Measurements from ENCODE around the gene ZNF680.
"Not testable (repeated sequence)": the region's sequence is repeated elsewhere in the genome, so short reads cannot be mapped to it uniquely, and the experiment has no call there.

The ZNF680 gene

DNA sequence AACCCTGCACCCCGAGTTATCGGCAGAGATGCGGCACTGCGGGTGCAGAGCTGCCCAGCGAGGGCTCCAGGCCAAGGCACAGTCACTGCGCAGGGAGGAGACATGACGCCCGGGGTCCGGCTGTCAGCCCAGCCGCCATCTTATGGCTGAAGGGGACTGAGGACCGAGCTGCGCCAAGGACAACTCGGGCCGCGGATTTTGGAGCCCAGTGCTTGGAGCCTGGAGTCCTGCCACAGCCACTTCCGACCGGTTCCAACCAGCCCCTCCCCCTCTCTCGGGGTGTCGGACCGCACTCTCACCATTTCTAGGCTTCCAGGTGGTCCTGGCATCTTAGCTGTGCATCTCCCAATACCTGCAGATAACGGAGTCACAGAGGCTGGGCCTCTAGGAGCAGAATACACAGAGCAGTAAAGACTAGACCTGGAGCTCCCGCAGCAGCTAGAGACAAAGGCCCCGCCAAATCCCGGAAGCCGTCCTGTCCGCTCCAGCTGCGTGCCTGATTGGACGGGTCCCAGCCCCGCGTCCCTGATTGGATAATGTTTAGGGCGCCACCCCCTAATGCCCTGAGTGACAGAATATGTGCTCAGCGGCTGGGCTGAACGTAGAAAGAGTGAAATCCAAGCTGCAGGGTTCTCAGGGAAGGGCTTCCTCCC lies at the start of gene ZNF680:
TSS of gene ZNF680 (minus strand) at position 446 of the 653 bp plus-strand sequence. CDS start at position 329, 117 bp downstream.
- DNase-seq: peak; percentile 89

DNA sequence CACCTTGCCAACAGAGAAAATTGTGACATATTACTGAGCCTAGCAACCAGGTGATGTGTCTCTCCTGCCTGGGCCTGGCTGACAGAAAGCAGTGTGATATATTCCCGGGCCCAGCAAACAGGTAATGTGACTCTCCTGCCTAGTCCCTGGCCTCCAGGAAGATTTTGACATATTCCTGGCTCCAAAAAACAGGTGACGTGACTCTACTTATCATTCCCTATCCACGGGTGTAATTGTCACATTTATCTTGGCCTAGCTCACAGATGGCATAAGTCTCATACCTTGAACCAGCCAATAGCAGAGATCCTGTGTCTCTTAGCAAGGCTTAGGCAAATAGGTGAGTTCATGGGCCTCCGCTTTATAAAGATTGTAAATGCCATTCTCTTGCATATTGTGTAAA lies 49.6 kb upstream of the ZNF680 start:
- no peak for DNase-seq

DNA sequence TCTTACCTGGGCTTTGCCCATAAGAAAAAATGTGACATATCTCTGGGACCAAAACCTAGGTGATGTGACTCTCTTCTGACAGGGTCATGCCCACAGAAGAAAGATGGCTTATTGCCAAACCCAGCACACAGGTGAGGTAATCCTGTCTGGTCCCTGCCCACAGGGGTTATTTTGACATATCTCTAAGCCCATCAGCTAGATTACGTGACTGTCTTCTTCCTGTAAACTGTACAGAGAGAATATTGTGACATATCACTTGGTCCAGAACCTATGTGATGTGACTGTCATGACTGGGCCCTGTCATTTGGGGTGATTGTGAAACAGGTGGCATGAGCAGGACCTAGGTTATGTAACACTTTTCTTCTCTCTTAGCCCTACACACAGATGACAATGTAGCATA lies 48.8 kb upstream of the ZNF680 start:
- DNase-seq: no peak

DNA sequence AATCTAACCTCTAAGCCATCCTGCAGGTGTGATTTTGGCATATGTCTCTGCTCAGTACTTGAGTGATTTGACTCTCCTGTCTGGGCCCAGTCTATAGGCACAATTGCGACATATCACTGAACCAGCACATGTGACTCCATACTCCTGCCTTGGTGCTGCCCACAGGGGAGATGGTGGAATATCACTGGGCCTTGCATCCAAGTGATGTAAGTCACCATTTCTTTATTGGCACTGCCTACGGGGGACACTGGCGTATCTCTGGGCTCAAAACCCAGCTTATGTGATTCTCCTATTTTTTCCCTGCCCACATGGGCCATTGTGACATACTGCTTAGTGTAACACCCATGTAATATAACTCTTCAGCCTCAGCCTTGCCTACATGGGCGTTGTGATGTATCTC lies 48.1 kb upstream of the ZNF680 start:
- no peak for DNase-seq

DNA sequence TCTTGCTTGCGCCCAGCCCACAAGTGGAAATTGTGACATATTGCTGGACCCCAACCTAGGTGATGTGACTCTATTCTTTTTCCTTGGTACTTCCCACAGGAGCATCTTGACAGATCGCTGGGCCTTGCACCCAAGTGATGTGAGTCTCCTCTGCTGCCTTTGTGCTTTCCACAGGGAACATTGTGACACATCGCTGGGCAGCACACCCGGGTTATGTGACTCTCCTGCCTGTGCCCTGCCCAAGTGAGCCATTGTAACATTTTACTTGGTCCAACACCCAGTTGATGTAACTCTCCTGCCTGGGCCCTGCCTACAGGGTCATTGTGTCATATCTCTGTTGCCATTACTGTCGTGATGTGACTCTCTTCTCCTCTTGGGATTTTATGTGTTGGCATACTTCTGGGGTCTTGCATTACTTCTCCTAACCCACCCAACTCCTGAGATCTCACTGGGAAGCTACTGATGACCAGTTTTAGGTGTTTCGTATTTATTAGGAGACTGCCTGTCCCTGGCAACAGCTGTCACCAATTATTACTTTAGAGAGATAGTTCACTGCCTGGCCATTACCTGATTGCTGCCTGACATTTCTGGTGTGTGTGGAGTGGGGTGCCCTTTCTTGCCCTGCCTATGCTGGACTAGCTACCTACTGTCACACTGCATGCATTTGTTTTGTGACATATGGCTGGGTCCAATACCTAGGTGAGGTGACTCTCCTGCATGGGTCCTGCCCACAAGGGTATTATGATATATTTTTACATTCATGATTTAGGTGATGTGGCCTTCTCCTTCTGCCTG lies 45.4 kb upstream of the ZNF680 start:
- DNase-seq: no peak

DNA sequence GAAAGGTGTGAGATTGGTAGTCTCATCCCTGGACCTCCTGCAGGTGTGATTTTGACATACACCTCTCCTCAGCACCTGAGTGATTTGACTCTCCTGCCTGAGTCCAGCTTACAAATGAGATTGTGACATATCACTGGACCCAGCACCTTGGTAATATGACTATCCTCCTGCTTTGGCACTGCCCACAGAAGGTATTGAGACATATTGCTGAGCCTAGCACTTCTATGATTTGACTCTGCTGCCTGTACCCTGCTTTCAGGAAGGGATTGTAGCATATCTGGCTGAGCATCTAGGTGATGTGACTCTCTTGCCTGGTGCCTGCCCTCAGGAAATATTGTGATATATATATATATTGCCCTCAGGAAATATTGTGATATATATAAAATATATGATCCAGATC lies 43.5 kb upstream of the ZNF680 start:
- no peak for DNase-seq

DNA sequence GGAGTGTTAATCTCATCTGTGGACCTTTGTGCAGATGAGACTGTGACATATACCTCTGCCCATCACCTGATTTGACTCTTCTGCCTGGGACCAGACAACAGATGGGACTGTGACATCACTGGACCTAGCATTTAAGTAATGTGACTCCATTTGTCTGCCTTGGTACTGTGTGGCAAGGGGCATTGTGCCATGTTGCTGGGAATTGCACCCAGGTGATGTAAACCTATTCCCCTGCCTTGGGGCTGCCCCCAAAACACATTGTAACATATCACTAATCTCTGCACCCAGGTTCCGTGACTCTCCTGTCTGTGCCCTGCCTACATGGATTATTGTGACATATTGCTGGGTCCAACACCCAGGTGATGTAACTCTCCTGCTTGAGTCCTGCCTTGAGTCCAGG lies 40.4 kb upstream of the ZNF680 start:
- no peak for DNase-seq

DNA sequence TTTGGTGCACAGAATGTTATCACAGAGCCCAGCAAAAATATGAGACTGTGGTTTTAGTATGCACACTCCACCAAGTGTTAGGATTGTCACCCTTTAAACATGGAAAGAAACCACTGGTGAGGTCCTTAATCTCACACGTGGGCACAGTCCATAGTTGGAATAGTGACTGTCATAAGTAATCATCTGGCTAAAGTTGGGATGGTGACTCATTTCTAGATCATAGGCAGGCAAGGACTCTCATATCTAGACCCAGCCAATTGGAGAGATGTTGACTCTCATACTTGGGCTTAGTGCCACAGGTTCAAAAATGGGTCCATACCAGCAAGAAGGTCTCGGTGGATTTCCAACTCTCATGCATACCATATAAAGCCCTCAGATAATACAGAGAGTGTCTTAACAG lies 39.6 kb upstream of the ZNF680 start:
- DNase-seq: no peak

DNA sequence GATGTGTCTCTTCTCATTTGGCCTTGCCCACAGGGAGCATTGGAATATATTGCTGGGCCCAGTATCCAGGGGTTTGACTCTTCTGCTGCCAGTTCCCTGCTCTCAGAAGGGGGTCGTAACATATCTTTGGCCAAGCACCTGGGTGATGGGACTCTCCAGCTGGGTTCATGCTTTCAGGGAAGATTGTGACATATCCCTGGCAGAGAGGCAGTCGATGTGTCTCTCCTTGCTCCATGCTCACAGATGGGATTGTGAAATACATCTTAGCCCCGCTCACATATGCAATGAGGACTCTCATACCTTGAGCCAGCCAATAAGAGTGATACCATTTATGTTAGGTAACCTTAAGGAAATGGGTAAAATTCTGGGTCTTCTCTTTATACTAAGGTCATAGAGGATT lies 39.2 kb upstream of the ZNF680 start:
- DNase-seq: no peak

DNA sequence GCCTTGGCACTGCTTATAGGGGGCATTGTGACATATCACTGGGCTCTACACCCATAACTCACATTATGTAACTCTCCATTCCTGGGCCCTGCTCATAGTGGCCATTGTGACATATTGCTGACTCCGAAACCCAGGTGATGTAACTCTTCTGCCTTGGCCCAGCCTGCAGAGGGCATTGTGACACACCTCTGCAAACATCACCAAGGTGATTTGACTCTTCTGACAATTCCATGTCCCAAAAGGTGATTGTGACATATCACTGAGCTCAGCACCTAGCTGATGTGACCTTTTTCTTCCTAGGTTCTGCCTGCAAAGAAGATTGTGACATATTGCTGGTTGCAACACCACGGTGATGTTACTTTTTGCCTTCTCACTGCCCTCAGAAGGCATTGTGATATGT lies 36.5 kb upstream of the ZNF680 start:
- DNase-seq: no peak

DNA sequence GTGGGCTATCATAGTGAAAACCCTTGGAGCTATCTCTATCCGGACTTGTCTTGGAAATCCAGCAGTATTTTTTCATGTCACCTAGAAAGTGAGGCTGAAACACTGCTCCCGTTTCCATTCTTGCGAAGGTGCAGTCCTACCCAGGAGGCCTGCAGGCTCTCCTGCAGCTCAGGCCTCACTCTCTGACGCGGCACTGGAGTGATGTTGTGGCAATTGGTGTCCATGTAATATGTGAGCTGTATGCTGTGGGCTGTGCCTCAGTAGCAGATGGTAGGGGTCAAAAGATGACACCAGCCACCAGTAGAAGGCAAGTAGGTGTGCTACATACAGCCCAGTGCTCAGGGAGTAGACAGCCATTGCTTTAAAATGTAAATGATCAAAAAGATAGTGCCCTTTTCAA lies 28.1 kb upstream of the ZNF680 start:
- no peak for DNase-seq

DNA sequence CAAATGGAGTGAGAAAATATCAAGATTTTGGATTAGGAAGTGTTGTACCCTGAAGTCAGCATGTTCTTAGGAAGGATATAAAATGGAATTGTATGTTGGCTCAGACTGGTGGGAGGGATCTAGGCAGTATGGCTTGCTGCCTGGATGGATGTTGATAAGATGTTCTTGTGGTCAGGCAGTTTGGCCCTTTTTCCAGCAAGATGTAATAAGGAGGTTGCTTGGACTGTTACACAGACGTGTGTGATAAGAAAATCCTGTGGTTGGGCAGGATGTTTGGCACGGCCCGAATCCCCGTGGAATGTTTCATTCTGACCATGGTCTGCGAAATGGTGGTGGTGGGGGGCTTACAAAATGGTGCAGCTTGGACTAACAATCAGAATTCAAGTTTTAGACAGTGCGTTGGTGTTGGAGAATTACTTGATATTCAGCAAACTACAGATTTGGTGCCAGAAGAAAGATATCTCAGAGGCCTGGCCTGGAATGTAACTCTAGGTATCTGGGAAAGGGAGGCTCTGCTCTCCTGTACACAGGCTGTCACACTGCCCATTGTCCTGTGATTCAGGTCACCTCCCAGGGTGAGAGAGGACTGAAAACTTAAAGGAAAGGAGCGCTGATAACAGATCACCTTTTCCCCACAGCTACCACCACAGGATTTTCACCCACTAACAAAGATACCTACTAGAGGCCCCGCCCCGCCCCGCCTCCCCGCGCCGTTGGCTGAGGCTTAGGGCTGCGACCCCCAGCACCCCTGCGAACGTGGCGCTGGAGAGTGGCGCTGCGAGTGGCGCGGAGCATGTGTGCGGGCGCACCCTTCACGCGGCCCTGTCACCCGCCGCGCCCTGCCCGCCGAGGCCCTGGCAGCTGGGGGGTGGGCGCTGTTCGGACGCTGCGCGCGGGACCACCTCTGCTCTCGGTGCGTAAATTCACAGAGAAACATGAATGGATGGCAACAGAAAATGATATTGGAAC lies 19.3 kb upstream of the ZNF680 start:
- DNase-seq: no peak

DNA sequence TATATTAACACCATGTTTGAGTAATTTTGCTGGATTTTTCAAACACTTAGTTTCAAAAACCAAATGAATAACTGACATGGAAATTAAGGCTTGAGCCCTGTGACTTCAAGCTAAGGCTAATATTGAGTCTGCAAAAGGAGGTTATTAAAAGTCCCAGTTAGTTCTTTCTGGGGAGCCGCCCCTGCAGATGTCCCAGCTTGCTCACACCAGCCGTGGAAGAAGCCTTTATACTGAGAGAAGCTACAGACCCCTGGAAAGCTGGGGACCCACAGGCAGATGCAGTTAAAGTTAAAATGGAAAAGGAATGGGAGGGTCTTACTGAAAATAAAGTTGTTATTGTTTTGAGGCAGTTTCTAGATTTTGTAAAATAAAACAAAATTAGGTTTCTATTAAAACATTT lies 18.5 kb upstream of the ZNF680 start:
- no peak for DNase-seq

DNA sequence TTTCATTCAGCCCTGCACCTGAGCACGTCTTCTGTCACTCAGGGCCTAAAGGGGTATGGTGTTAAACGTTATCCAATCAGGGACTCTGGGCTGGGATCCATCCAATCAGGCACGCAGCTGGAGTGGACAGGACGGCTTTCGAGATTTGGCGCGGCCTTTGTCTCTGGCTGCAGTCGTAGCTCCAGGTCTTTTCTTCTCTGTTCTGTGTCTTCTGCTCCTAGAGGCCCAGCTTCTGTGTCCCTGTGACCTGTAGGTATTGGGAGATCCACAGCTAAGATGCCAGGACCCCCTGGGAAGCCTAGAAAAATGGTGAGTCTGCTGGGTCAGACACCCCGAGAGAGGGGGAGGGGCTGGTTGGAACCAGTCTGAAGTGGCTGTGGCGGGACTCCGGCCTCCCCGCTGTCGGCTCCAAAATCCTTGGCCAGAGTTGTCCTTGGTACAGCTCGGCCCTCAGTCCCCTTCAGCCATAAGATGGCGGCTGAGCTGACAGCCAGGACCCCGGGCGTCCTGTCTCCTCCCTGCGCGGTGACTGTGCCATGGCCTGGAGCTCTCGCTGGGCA lies 11.7 kb upstream of the ZNF680 start:
- DNase-seq: no peak

DNA sequence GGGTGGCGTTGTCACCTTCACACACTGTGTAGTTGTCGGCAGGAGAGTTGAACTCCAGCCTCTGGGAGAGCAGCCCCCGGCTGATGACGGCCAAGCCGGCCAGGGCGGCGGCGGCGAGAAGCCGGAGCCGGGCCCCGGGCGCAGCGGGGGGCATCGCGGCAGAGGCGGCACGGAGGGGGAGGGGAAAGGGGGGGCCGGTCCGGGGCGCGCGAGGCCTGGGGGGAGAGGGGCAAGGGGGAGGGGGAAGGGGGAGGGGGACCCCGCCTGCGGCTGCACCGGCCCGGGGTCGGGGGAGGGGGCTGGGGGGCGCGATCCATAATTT lies 7.4 kb upstream of the ZNF680 start:
- DNase-seq: not testable (repeated sequence)

DNA sequence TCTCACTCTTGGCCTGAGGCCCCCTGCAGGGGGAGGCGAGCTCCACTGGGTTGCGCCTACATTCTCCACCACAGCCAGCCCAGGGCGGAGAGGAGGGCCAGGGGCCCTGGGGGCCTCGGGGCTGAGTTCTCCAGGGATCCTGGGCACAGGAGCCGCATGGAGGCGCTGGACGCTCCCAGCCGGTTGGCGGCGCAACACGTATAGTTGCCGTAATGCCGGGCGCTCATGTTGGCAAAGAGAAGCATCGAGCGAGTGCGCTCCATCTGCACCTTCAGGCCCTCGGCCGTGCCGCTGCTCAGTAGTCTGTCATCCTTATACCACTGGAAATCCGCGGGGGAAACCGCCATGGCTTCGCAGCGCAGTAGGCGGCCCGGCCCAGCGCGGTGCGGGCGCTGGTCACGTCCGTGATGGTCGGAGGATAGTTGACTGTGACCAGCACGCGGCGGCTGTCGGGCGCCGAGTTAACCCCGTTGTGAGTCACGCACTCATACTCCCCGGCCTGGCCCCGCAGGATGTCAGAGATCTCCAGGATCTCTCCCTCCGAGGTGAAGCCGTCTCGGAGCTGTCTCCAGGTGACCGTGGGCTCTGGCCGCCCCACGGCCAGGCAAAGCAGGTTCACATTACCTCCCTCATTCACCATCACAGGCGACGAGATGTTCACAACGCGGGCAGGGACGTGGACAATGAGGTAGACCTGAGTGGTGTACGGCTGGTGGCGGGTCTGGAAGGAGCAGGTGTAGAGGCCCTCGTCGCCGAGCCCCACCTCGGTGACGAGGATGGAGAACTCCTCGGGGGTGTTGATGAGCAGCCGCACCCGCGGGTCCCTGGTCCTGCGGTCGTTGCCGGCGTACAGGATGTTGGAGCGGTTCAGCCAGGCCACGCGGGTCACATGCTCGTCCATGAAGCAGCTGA lies 6.8 kb upstream of the ZNF680 start:
- DNase-seq: peak; percentile 37

DNA sequence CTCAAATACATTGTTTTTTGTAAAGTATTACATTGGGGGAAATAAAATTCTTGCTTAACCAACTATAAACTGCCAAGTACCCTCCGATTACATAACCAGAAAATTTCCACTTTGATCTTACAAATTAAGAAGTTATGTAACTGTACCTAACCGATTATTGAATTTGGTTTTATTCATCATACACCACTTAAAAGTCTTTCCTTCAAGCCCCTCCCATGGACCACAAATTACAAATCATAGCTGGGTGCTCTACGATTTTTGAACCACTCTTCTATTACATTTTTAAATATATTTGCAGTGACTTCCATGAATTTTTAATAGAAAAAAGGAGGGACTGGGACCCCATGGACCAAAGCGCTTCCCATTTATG lies 630 bp downstream of the ZNF680 start:
- DNase-seq: no peak

DNA sequence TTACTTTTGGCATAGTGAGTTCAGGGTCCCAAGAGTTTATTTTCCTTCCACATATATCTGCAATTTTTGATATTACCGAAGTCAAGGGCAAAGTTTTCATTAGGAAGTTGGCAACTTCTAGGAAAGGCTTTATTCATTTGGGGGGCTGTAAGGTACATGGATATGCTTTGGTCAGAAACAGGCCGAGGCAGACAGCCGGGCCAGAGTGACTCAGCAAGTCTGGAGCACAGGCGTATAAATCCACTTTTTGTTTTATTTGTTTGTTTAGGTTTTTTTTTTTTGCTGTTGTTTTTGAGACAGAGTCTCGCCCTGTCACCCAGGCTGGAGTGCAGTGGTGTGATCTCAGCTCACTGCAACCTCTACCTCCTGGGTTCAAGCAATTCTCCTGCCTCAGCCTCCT lies 3.7 kb downstream of the ZNF680 start:
- no peak for DNase-seq

DNA sequence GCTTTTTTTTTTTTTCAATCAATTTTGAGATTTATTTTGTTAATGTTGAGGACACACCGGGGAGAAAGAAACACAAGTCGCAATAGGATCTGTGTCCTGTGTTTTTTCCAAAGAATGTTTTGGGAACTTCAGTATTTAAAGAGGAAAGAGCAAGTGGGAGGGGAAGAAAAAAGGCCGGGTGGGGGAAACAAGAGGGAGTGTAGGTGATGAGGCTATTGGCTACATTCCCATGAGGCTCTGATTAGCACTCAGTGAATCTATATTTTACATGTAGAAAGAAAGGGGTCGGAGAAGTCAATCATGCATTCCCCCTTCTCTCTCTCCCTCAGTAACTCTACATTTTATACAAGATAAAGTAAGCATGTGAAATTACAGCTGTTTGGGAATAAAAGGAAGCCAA lies 4.1 kb downstream of the ZNF680 start:
- DNase-seq: no peak

DNA sequence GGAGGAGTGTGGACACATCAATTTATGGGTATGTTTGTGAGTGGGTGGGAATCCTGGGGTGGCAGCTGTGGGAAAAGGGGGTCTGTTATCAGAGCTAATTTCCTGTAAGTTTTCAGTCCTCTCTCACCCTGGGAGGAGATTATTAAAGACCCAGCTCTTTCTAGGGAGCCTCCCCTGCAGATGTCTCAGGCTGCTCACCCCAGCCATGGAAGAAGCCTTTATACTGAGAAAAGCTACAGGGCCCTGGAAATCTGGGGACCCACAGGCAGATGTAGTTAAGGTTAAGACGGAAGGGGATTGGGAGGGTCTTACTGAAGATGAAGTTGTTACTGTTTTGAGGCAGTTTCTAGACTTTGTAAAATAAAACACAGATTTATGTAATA lies 4.6 kb downstream of the ZNF680 start:
- no peak for DNase-seq

DNA sequence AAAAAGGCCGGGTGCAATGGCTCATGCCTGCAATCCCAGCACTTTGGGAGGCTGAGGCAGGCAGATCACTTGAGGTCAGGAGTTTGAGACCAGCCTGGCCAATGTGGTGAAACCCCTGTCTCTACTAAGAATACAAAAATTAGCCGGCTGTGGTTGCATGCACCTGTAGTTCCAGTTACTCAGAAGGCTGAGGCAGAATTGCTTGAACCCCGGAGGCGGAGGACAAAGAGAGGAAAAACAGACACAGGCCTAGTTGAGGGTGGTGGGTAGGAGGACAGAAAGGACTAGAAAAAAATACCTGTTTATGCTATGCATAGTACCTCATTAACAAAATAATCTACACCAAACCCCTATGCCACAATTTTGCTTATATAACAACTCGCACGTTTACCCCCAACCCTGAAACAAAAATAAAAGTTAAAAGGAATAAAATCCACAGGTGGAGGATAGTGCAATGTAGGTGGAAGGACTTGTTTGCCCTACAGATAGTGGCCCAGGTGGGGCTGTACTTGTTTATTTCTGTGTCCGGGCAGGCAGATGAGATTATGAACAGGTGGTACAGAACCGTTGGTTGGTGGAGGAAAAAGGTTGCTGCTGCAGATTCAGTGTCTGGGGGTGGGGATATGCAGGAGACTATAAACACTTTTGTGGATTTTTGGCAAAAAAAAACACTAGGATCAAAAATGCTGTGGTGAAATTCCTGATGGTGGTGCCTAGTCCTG lies 5.1 kb downstream of the ZNF680 start:
- DNase-seq: no peak

DNA sequence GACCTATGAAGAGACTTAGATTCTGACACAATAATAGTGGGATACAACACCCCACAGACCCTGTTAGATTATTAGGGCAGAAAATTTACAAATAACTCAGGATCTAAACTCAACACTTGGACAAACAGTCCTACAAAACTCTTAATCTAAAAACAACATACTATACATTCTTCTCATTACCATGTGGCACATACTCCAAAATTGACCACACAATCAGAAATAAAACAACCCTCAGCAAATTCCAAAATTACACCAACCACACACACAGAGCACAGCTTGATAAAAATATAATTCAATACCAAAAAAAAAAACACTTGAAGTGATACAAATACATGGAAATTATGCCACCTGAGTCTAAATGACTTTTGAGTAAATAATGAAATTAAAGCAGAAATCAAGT lies 7.8 kb downstream of the ZNF680 start:
- DNase-seq: no peak

Measured in activated naive CD4-positive, alpha-beta T cell treated with anti-CD3 and anti-CD28 coated beads, Interleukin-2, amount 50 U/mL, for 16 hours (primary cell).